Esophagus mucosa (tissue), 1 donor: ENCODE data around the gene TMEM135. TPM values are rescaled to one million over a fixed set of nuclear protein-coding genes. Genes with fewer than 3 reads are reported as not detected.

Experiments
- ATAC-seq: fragments of 200-7000 bp; cut with Tn5 transposase; one replicate; pipeline ENCODE4 v1.9.1; 2020
- total RNA-seq: library from RNA; stranded (reverse); gene quantifications from one replicate; pipeline ENCODE4 v1.2.4, GENCODE V29; 2023
- donor health status: DM: yes; HTN: yes; CAD: no.

Gene TMEM135
- total RNA-seq, 1 donor from 2014 or later = 14.3 TPM

GRCh38 chr11:87198266-87198881 lies 160.6 kb downstream of the TMEM135 start:
- no peak for ATAC-seq

GRCh38 chr11:87201376-87201775 lies 163.6 kb downstream of the TMEM135 start:
- ATAC-seq = no peak

- ATAC-seq = no peak
Observed at GRCh38 chr11:87203907-87204602, 166.3 kb downstream of the TMEM135 start.

- no peak for ATAC-seq
Observed at GRCh38 chr11:87212891-87213290, 175.2 kb downstream of the TMEM135 start.

GRCh38 chr11:87213444-87213843 lies 175.7 kb downstream of the TMEM135 start:
- ATAC-seq = no peak

GRCh38 chr11:87215236-87215635 lies 177.5 kb downstream of the TMEM135 start:
- no peak for ATAC-seq

GRCh38 chr11:87219266-87219665 lies 181.5 kb downstream of the TMEM135 start:
- ATAC-seq = no peak

- ATAC-seq = no peak
Observed at GRCh38 chr11:87223816-87224215, 186.1 kb downstream of the TMEM135 start.

GRCh38 chr11:87224486-87224885 lies 186.8 kb downstream of the TMEM135 start:
- no peak for ATAC-seq

GRCh38 chr11:87228820-87229219 lies 191.1 kb downstream of the TMEM135 start:
- ATAC-seq = no peak

- ATAC-seq = no peak
Observed at GRCh38 chr11:87230995-87231394, 193.3 kb downstream of the TMEM135 start.

GRCh38 chr11:87232320-87232719 lies 194.6 kb downstream of the TMEM135 start:
- no peak for ATAC-seq

GRCh38 chr11:87235366-87235765 lies 197.6 kb downstream of the TMEM135 start:
- no peak for ATAC-seq

- ATAC-seq = no peak
Observed at GRCh38 chr11:87236368-87236767, 198.6 kb downstream of the TMEM135 start.

GRCh38 chr11:87239001-87239400 lies 201.3 kb downstream of the TMEM135 start:
- ATAC-seq = no peak

GRCh38 chr11:87239531-87239930 lies 201.8 kb downstream of the TMEM135 start:
- ATAC-seq = no peak

- ATAC-seq = no peak
Observed at GRCh38 chr11:87251560-87251959, 213.8 kb downstream of the TMEM135 start.

GRCh38 chr11:87252869-87253268 lies 215.1 kb downstream of the TMEM135 start:
- no peak for ATAC-seq

- no peak for ATAC-seq
Observed at GRCh38 chr11:87254562-87254961, 216.8 kb downstream of the TMEM135 start.

GRCh38 chr11:87255589-87255988 lies 217.9 kb downstream of the TMEM135 start:
- ATAC-seq = no peak

GRCh38 chr11:87256694-87257340 lies 219.1 kb downstream of the TMEM135 start:
- ATAC-seq = no peak

GRCh38 chr11:87258171-87258833 lies 220.6 kb downstream of the TMEM135 start:
- no peak for ATAC-seq

GRCh38 chr11:87259736-87260135 lies 222.0 kb downstream of the TMEM135 start:
- no peak for ATAC-seq
